ENCODE measurements around the gene SERPINA3.
"Not testable (repeated sequence)": the region's sequence is repeated elsewhere in the genome, so short reads cannot be mapped to it uniquely, and the experiment has no call there.

SERPINA3 gene

DNA sequence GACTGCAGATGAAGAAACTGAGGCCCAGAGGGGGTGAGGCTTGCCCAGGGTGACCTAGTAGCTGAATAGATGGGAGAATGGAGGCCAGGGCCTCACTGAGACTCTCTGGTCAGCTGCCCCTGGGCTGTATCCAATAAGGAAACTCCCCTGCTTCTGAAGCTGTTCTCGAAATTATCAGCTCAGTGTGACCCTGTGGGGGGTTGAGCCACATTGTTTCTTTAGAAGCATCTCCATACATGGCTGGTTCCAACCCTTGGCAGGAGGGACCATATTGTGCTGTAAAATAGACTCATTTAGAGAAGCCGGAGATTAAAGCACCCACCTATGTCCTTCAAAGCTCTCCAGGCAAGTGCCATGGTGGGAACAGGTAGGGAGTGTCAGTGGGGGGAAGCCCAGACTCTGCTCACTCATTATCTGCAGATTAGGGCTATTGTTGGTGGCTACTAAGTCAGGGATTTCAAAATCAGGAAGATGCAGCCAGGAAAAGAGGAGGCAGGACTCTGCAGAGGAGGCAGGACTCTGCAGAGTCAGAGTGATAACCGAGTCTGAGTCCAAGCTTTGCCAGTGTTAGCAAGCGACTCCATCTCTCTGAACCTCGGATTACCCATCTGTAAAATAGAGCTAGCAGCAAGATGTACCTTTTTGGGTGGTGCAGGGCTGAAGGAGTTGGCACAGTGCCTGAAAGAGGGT, 27.5 kb upstream of the SERPINA3 start:
- no peak for DNase-seq (ENCODE audit: low spot score)

DNA sequence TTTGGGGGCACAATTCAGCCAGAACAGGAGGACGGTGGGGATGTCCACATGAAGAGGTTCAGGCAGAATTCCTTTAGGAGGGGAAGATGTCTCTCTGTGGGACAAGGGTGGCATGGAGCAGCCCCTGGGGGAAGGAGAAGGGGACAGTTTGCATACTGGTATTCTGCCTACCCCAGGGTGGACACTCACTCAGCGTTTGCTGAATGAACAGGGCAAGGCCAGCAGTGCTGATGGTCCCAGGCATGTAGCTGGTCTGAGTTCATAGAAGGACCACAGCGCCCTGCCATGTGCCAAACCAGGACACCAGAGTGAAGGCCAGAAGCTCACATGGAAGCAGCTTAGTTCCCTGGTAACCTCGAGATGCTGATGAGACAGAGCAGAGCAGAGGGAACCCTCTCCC, 25.6 kb upstream of the SERPINA3 start:
- DNase-seq (ENCODE audit: low spot score) = no peak

- DNase-seq (ENCODE audit: low spot score) = no peak
Measured at GRCh38 chr14:94588311-94588710, 23.9 kb upstream of the SERPINA3 start.

DNA sequence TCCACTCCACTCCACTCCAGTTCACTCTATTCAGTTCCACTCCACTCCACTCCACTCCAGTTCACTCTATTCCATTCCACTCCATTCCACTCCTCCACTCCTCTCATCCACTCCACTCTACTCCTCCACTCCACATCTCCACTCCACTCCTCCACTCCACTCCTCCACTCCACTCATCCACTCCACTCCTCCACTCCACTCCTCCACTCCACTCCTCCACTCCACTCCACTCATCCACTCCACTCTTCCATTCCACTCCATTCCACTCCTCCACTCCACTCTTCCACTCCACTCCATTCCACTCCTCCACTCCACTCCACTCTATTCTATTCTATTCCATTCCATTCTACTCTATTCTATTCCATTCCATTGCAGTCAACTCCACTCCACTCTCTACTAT, 21.1 kb upstream of the SERPINA3 start:
- DNase-seq (ENCODE audit: low spot score) = no peak

GRCh38 chr14:94591871-94592270, 20.3 kb upstream of the SERPINA3 start:
- no peak for DNase-seq (ENCODE audit: low spot score)

DNA sequence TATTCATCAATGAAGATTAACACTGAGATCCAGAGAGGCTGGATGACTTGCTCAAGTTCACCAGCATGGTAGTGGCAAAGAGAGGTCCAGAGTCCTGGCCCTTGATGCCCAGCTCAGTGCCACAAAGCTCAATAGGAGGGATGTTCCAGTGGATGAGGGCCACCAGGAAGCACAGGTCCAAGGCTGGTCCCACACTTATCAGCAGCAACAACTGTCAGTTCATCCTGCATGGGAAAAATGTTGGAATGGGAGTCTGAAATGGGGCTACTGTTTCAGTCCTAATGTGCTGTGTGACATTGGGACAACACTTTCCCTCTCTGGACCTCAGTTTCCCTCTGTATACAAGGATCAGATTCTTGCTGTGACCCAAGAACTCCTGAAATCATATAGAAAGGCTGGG, 19.7 kb upstream of the SERPINA3 start:
- DNase-seq (ENCODE audit: low spot score) = no peak

DNA sequence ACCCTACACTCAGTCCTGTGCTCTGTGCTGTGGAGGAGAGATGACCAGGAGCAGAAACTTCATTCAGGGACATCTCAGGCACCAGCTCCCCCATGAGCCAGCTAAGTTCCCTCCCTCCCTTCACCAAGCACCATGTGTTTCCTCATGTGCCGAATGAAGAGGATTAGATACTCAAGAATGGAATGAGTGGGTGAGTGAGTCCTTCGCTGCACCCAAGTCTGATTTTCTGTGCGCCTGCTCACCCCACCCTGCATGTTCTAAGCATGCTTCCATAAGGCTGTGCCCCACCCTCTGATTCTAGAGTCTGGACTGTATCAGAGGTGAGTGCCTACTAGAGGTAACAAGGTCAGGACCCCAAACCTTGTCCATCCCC, 18.8 kb upstream of the SERPINA3 start:
- no peak for DNase-seq (ENCODE audit: low spot score)

GRCh38 chr14:94593749-94594431, 18.3 kb upstream of the SERPINA3 start:
- DNase-seq (ENCODE audit: low spot score) = no peak

DNA sequence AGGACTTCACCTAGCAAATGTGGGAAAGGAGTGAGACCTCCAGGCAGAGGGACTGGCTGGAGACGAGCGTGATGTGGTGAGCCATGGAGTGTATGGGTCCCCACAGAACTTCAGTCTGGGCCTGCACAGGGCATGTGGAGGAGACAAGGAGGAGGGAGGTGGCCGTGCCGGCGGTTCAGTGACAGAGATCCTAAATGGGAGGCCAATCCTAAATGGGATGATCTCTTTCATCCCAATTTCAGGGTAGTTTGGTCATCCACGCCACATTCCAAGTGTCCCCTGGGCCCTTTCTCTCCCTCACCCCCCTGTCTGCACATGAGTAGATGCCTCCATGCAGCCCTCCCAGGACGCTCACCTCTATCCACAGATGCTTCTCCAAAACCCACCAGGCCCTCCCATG, 17.8 kb upstream of the SERPINA3 start:
- DNase-seq (ENCODE audit: low spot score) = no peak

DNA sequence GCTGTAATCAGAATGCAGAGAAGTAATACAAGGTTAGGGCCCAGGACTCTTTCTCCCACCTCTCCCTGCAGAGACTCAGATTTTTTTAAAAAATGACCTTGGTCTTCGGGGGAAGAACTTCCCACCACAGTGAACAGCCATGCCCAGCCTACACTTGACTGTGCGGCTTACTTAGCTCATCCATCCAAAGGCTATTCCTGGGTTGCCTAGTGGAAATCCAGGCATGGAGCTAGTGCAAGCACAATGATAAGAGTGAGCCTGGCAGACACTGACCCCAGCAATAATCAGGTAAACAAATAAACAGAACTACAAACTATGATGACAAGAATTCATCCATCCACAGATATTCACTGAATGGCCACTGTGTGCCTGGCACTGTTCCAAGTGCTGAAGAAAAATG, 16.3 kb upstream of the SERPINA3 start:
- DNase-seq (ENCODE audit: low spot score) = no peak

DNA sequence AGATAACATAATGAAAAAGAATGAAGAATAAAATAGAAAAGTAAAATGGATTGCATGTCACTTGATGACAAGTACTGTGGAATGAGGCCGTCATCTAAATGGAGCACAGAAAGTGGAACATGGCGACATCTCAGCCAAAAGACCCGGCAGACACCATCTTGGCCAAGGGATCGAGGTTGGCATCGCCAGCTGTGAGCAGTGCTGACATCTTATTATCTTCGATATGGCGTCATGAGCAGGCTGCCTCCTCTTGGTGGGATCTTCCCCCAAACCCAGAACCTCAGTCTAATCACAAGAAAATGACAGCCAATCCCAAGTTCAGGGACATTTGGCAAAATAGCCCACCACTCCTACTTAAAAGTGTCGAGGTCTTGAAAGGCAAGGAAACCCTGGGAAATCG, 15.8 kb upstream of the SERPINA3 start:
- no peak for DNase-seq (ENCODE audit: low spot score)

DNA sequence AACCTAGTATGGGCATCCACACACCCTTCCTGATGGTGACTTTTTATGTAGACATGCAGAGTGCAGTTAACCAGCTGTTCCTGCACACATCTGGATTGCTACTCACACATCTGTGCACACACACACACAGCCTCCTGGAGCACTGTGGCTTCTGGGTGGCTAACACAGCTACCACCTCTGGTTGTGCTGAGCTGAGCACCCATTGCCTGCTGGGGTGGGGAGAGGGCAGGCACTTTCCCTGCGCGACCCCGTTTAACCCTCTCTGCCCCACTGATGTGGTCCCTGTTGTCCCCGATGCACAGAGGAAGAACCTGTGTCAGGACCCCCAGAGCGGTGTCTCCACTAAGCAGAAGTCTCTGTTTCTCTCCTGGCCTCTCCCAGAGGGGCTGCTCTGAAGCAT, 14.4 kb upstream of the SERPINA3 start:
- DNase-seq (ENCODE audit: low spot score) = no peak

GRCh38 chr14:94598506-94598815, 13.7 kb upstream of the SERPINA3 start:
- DNase-seq (ENCODE audit: low spot score) = no peak

DNA sequence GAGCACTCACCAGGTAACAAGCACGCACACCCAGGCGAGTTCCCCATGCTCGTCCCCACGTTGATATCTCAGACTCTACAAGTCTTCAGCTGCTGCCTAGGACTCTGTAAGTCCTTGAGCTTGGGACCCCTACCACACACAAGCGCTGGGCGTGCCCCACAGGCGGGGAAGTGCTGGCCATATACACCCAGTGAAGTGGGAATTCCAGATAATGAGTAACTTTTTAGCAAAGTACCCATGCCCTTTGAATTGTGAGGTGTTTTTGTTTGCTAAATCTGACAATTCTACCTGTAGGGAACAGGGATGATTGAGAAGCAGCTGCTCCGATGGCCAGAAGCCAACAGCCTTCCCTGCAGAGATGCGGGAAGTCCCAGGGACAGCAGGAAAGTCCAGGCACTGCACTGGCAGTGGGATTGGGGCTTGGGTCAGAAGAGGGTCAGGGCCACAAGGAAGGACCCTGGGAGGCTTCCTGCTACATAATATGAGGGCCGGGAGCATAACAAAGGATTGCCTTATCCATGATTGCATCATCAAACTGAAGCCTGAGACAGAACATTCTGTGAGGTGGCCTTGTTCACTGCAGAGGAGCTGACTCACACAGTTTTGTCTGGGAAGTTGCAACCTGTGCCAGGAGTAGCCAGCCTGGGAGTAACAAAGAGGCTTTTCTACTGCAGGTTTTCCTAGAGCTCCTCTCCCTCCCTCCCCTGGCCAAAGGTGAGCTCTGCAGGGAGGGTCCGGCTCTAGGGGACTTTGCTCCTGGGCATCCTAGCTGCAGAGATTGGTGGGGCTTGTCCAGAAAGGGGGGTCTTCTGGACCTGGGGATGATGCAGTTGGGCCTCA, 13.2 kb upstream of the SERPINA3 start:
- no peak for DNase-seq (ENCODE audit: low spot score)

- no peak for DNase-seq (ENCODE audit: low spot score)
Measured at GRCh38 chr14:94599656-94600004, 12.6 kb upstream of the SERPINA3 start.

GRCh38 chr14:94600148-94600545, 12.0 kb upstream of the SERPINA3 start:
- DNase-seq (ENCODE audit: low spot score) = no peak

DNA sequence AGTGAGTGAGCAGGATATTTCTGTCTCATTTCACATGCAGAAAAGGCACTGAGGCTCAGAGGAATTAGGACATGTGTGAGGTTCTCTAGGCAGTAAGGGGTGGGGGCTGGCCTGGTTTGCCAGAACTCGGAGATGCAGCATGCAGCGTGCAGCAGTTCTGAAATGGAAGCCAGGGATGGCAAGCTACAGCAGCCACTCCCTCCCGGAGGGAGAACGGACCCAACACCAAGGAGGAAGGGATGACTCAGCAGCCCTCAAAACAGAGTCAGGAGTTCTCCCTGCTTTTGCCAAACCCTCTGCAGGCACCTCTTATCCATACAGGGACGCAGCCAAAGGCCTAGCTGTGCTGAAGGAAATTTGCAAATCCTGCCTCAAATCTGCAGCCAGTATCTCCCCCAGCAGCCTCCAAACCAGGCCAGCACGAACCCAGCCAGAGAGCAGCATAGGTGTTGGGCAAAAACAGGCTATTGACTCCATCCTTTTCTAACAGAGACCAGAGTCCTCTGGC, 10.3 kb upstream of the SERPINA3 start:
- no peak for DNase-seq (ENCODE audit: low spot score)

GRCh38 chr14:94602722-94603121, 9.5 kb upstream of the SERPINA3 start:
- no peak for DNase-seq (ENCODE audit: low spot score)

GRCh38 chr14:94605361-94605760, 6.8 kb upstream of the SERPINA3 start:
- no peak for DNase-seq (ENCODE audit: low spot score)

DNA sequence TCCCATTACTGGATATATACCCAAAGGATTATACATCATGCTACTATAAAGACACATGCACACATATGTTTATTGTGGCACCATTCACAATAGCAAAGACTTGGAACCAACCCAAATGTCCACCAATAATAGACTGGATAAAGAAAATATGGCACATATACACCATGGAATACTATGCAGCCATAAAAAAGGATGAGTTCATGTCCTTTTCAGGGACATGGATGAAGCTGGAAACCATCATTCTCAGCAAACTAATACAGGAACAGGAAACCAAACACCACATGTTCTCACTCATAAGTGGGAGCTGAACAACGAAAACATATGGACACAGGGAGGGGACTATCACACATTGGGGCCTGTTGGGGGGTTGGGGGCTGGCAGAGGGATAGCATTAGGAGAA, 3.2 kb upstream of the SERPINA3 start:
- not testable (repeated sequence) for DNase-seq (ENCODE audit: low spot score)

DNA sequence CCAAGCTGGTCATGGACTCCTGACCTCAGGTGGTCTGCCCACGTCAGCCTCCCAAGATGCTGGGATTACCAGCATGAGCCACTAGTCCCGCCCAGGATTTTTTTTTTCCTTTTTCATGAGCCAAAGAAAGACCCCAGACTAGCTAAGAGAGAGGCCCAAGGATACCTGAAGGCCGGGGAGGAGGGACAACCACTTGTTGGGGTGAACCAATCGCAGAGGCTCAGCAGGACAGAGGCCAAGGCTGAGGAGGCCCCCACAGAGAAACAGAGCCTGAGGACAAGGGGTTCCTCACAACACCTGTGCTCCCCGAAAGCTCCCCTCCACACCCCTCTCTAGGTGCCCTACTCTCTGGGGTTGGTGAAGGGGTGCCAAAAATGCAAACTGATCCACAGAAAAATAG, 1.0 kb upstream of the SERPINA3 start:
- DNase-seq (ENCODE audit: low spot score) = no peak

DNA sequence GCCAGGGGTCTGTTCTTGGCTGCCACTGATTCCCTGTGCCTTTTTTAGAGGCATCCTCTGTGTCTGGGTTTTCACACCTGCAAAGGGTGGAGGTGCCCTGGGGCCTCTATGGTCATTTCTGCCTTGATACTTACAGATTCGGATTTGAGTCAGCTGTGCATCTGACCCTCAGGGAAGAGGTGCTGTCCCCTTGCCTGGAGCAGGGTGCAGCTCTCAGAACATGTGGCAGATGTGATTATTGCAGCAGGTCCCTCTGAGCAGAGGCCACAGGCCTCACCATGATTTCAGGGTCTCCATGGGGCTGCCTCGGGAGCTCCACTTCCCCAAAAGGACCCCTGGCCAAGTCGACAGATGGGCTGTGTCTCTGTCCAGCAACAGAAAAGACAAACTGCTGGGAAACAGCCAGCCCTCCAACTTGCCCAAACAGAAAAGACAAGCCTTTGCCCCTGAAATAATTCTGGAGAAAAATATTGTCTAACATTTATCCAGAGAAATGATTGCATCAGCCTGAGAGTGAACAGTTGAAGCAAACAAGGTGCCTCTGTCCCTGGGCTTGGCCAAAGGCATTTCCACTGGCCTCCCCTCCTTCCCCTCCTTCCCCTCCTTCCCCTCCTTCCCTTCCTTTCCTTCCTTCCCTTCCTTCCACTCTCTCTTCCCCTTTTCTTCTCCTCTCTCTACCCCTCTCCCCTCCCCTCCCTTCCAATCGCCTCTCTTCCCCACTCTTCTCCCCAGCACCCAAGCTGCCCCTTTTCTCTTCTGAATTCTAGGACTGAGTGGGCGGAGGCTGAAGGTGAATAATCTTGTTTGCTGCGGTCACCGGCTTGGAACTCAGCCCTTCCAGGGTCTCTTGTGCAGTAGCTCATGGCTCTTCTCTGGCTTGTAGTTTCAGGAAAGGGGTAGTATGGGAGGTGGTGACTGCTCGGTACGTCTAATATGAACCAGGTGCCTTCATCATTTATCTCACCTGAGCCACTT, 676 bp downstream of the SERPINA3 start:
- DNase-seq (ENCODE audit: low spot score) = no peak

Measured in SK-N-DZ (cell line).